SK-N-SH (cell line): Measurements from ENCODE around the gene PPM1B. TPM values are rescaled to one million over a fixed set of nuclear protein-coding genes. Genes with fewer than 3 reads are reported as not detected.

Experiments used
- CTCF ChIA-PET: fragments of 300-600, 350-600 bp; formaldehyde crosslinking; extraction: SDS; loops from one replicate; lab custom pipeline; 2021; lab: Yijun Ruan, JAX
- POLR2A ChIA-PET: fragments of 350-600 bp; sonication (Branson Sonifier 250); formaldehyde crosslinking; extraction: SDS; loops from one replicate; lab custom pipeline; 2020; ENCODE audit warnings: antibody characterized with exemption, inconsistent platforms; lab: Yijun Ruan, JAX
- DNase-seq: peaks from one replicate; pipeline ENCODE4 v3.0.0; 2012
- H2AFZ ChIP-seq: fragments of 200-600 bp; sonication (generic); 2 replicates; pipeline ENCODE4 v1.8.1; 2016; ENCODE audit warnings: antibody characterized with exemption, mild to moderate bottlenecking, low read depth
- H3F3A ChIP-seq: fragments of 200-600 bp; sonication (generic); replicated peaks from 2 replicates; pipeline ENCODE3; 2016; ENCODE audit warnings: antibody characterized with exemption, mild to moderate bottlenecking; ENCODE audit not compliant: insufficient read depth
- H3K27ac ChIP-seq, 2 experiments: fragments of 200-500 bp in 1 of 2; fragments of 200-600 bp in 1 of 2; sonication (Bioruptor generic) in 1 of 2; sonication (generic), shearing (Covaris generic) in 1 of 2; 2 replicates each; pipeline versions ENCODE4 v1.5.1 to v1.6.1; 2014 to 2016; ENCODE audit warnings: low read depth in 2 of 2, inconsistent platforms in 1 of 2, low read length in 1 of 2, mild to moderate bottlenecking in 1 of 2, mixed read lengths in 1 of 2
- H3K27me3 ChIP-seq: fragments of 200-600 bp; sonication (generic), shearing (Covaris generic); 2 replicates; pipeline ENCODE4 v1.6.1; 2016; ENCODE audit warnings: mixed run types; ENCODE audit not compliant: insufficient read depth
- H3K36me3 ChIP-seq, 2 experiments: fragments of 200-500 bp in 1 of 2; fragments of 200-600 bp in 1 of 2; sonication (Bioruptor generic) in 1 of 2; sonication (generic) in 1 of 2; replicated peaks in 1 of 2; 2 replicates each; pipeline versions ENCODE3 to v1.5.1; 2014 to 2016; ENCODE audit warnings: low read length in 1 of 2, mild to moderate bottlenecking in 1 of 2; ENCODE audit not compliant: insufficient read depth in 2 of 2, control insufficient read depth in 1 of 2
- H3K4me1 ChIP-seq, 2 experiments: fragments of 200-500 bp in 1 of 2; fragments of 200-600 bp in 1 of 2; sonication (Bioruptor generic) in 1 of 2; sonication (generic), shearing (Covaris generic) in 1 of 2; 2 replicates each; pipeline versions ENCODE4 v1.5.1 to v1.6.1; 2014 to 2016; ENCODE audit warnings: low read depth in 1 of 2, low read length in 1 of 2, mixed run types in 1 of 2; ENCODE audit not compliant: insufficient read depth in 2 of 2, control insufficient read depth in 1 of 2
- H3K4me2 ChIP-seq: fragments of 200-600 bp; sonication (generic), shearing (Covaris generic); 2 replicates; pipeline ENCODE4 v1.6.1; 2017; ENCODE audit warnings: mixed run types
- H3K4me3 ChIP-seq, 2 experiments: fragments of 200-500 bp in 1 of 2; fragments of 200-600 bp in 1 of 2; sonication (Bioruptor generic) in 1 of 2; sonication (generic), shearing (Covaris generic) in 1 of 2; 2 replicates each; pipeline versions ENCODE4 v1.5.1 to v1.8.1; 2014 to 2016; ENCODE audit warnings: low read depth in 2 of 2, inconsistent platforms in 1 of 2, low read length in 1 of 2, mild to moderate bottlenecking in 1 of 2, mixed read lengths in 1 of 2, moderate library complexity in 1 of 2
- H3K79me2 ChIP-seq: fragments of 200-600 bp; sonication (generic); 2 replicates; pipeline ENCODE4 v1.8.1; 2017; ENCODE audit warnings: mild to moderate bottlenecking; ENCODE audit not compliant: insufficient read depth
- H3K9ac ChIP-seq: fragments of 200-600 bp; sonication (generic); 2 replicates; pipeline ENCODE4 v1.6.1; 2017; ENCODE audit warnings: mixed run types
- H3K9me2 ChIP-seq: fragments of 200-600 bp; sonication (generic); 2 replicates; pipeline ENCODE4 v1.6.1; 2017; ENCODE audit warnings: mixed run types
- H3K9me3 ChIP-seq: fragments of 200-600 bp; sonication (generic); 2 replicates; pipeline ENCODE4 v1.6.1; 2017; ENCODE audit warnings: mixed run types, mild to moderate bottlenecking, moderate library complexity
- H4K20me1 ChIP-seq: fragments of 200-600 bp; sonication (generic); 2 replicates; pipeline ENCODE4 v1.6.1; 2017; ENCODE audit warnings: mild to moderate bottlenecking, mixed run types; ENCODE audit not compliant: insufficient read depth
- ELF1 ChIP-seq: IDR thresholded peaks from 2 replicates; pipeline ENCODE4 v1.4.0; 2012
- FOXJ3 ChIP-seq: sonication (generic); formaldehyde crosslinking; IDR thresholded peaks from 2 replicates; pipeline ENCODE4 v1.5.1; 2020; ENCODE audit warnings: mild to moderate bottlenecking, missing genetic modification reagents
- FOXM1 ChIP-seq: IDR thresholded peaks from 2 replicates; pipeline ENCODE4 v1.4.0; 2012; ENCODE audit warnings: low read depth, mild to moderate bottlenecking
- GATA2 ChIP-seq: sonication (generic); formaldehyde crosslinking; IDR thresholded peaks from 2 replicates; pipeline ENCODE4 v1.5.0; 2020; ENCODE audit warnings: mild to moderate bottlenecking, missing genetic modification reagents
- MEF2A ChIP-seq: IDR thresholded peaks from 2 replicates; pipeline ENCODE4 v1.4.0; 2012; ENCODE audit warnings: low read depth, borderline replicate concordance
- NFIC ChIP-seq: IDR thresholded peaks from 2 replicates; pipeline ENCODE4 v1.4.0; 2012; ENCODE audit warnings: borderline replicate concordance
- PBX3 ChIP-seq: IDR thresholded peaks from 2 replicates; pipeline ENCODE4; 2012
- REST ChIP-seq: IDR thresholded peaks from 2 replicates; pipeline ENCODE4 v1.6.1; 2012; ENCODE audit warnings: mild to moderate bottlenecking, low read depth, low read length, moderate library complexity
- RXRA ChIP-seq: IDR thresholded peaks from 2 replicates; pipeline ENCODE4 v1.4.0; 2012; ENCODE audit warnings: low read depth, mild to moderate bottlenecking, borderline replicate concordance
- TCF12 ChIP-seq: IDR thresholded peaks from 2 replicates; pipeline ENCODE4 v1.4.0; 2012
- YY1 ChIP-seq: IDR thresholded peaks from 2 replicates; pipeline ENCODE4 v1.4.0; 2012; ENCODE audit warnings: low read depth, mild to moderate bottlenecking
- polyA plus RNA-seq, 3 experiments: library from polyadenylated mRNA; depleted of rRNA; stranded (reverse); fragments of >200 nt; gene quantifications; 2 replicates each; pipeline ENCODE4 v1.2.3, GENCODE V29; 2012

Gene PPM1B
- polyA plus RNA-seq, 1 of the 3 experiments (the other 2 are of a cell fraction): 16.2 TPM

- TF ChIP-seq REST (no peak), GATA2 (CRISPR knock-in tag) (no peak), ELF1 (no peak), FOXJ3 (CRISPR knock-in tag) (no peak), TCF12 (no peak)
These were observed 33.8 kb upstream of the PPM1B start (continued) for GRCh38 chr2:44134848-44135247.

- H3K4me1 ChIP-seq: peaks cover 0 to 16% of the 10 kb centered on the region in 2 experiments; a peak in 1 of 4 replicates
- ChIA-PET CTCF (interaction anchor here (1.5 kb wide), 1 partner anchor 91 kb away, joined by 4 read pairs; no protein-coding TSS in a partner anchor), POLR2A (no interaction called here)
- peak overlapping the region; percentile 60; the same call in 1 of the 2 replicates for H2AFZ ChIP-seq
- no peaks in the 10 kb centered on the region for H3K36me3 ChIP-seq
- peaks cover 8% of the 10 kb centered on the region for H3F3A ChIP-seq
- H3K27me3 ChIP-seq: no peaks in the 10 kb centered on the region
- H3K79me2 ChIP-seq: no peaks in the 10 kb centered on the region
- no peaks in the 10 kb centered on the region for H3K9me2 ChIP-seq
- H4K20me1 ChIP-seq: no peaks in the 10 kb centered on the region
- peak overlapping the region in 1 of 2 experiments; percentile 38; a peak in 2 of 4 replicates for H3K27ac ChIP-seq
- no peak overlapping the region for H3K4me2 ChIP-seq
- TF ChIP-seq FOXM1 (no peak), GATA2 (CRISPR knock-in tag) (no peak), MEF2A (no peak), PBX3 (no peak), YY1 (no peak), RXRA (no peak), REST (no peak), FOXJ3 (CRISPR knock-in tag) (no peak), NFIC (no peak), TCF12 (no peak)
- H3K9ac ChIP-seq: no peak overlapping the region
- H3K4me3 ChIP-seq: no peak overlapping the region
- no peaks in the 10 kb centered on the region for H3K9me3 ChIP-seq
- no peak for DNase-seq
These were observed 33.4 kb upstream of the PPM1B start for GRCh38 chr2:44135296-44135695.
